ENCODE measurements around the gene LIPK. TPM values are rescaled to one million over a fixed set of nuclear protein-coding genes. Genes with fewer than 3 reads are reported as not detected.

The LIPK gene
- total RNA-seq, 1 experiment from 2014 or later = not detected

DNA sequence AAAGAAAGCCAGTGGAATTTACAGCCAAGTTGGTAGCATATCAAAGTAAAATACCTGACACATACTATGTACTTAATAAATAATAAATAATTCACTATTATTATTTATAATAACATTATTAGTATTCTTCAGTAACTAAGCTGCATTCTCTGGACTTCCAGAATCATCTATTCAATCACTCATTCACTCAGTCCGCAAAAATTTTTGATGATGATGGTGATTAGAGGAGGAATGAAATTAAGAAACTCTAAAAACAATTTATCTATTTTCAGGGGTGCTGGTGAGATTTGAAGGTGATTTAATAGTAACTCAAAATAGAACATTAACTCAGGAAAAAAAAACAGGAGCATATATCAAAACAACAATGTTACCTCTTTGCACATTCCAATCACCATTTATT, 50.6 kb downstream of the LIPK start (continued):
- TF ChIP-seq, protein P1, sequence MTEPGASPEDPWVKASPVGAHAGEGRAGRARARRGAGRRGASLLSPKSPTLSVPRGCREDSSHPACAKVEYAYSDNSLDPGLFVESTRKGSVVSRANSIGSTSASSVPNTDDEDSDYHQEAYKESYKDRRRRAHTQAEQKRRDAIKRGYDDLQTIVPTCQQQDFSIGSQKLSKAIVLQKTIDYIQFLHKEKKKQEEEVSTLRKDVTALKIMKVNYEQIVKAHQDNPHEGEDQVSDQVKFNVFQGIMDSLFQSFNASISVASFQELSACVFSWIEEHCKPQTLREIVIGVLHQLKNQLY (CRISPR knock-in tag; IDR thresholded peaks at IDR 0.05) = no peak
- TF ChIP-seq IRF2 (CRISPR knock-in tag; IDR thresholded peaks at IDR 0.05; ENCODE audit: borderline replicate concordance, low read depth) (no peak), TP53 (CRISPR knock-in tag; IDR thresholded peaks at IDR 0.05) (no peak), ZNF396 (CRISPR knock-in tag; IDR thresholded peaks at IDR 0.05; ENCODE audit: borderline replicate concordance) (no peak), MXD4 (CRISPR knock-in tag; IDR thresholded peaks at IDR 0.05; ENCODE audit: borderline replicate concordance) (no peak)
- TF ChIP-seq, protein P2, sequence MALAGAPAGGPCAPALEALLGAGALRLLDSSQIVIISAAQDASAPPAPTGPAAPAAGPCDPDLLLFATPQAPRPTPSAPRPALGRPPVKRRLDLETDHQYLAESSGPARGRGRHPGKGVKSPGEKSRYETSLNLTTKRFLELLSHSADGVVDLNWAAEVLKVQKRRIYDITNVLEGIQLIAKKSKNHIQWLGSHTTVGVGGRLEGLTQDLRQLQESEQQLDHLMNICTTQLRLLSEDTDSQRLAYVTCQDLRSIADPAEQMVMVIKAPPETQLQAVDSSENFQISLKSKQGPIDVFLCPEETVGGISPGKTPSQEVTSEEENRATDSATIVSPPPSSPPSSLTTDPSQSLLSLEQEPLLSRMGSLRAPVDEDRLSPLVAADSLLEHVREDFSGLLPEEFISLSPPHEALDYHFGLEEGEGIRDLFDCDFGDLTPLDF (CRISPR knock-in tag; IDR thresholded peaks at IDR 0.05) = no peak

DNA sequence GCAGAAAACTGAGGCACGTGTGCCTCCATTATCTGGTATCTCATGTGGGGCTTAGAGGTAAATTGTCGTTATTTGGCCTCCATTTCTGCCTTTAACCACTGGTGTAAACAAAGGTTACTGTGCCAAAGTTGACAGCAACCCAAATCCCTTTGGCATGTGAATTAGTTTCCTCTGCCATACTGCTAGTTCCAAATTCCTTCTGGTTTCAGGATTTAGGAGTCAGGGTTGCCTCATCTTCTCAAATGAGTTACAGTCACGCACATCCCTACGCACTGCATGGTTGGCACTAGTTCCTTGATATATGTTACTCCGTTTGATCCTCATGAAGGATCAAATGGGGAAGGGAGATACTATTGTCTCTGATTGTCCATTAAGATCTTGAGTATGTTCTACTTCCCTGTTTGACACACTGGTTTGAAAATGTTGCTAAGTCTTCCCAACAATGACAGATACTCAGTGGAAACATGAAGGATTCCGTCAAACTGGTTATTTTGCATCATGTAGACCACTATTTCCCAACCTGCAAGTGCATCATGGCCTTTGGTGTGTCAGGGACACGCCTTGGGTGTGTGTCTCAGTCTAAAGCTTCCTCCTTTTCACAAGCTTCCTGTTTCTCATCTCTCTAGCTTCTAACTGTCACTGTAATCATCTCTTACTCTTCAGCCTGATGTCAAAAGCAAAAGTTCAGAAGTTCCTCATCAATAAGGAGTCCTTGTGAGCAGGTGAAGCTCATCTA, 53.5 kb downstream of the LIPK start, which contains the start of gene LIPN:
Gene LIPN, plus strand, starts transcription at position 655 of the 736 bp plus-strand sequence. CDS start 1,386 bp downstream, outside the sequence.
- ChIA-PET CTCF (interaction anchor here (1.5 to 1.7 kb wide), 2 partner anchors 31 kb away, joined by 10 to 15 read pairs; no protein-coding TSS in a partner anchor), POLR2A (no interaction called here)
- Mint-ChIP-seq H3K4me1 (peaks cover 9% of the 10 kb centered on the region), H3K9me3 (no peaks in the 10 kb centered on the region), H3K36me3 (no peaks in the 10 kb centered on the region), H3K27me3 (ENCODE audit: low read depth) (0 out of 2 replicates have a peak, but pooled peaks cover 3% of the 10 kb centered on the region), H3K4me3 (no peak within 1 kb of the TSS), H3K27ac (no peak within 1 kb of the TSS)
- TF ChIP-seq ZNF396 (CRISPR knock-in tag; IDR thresholded peaks at IDR 0.05; ENCODE audit: borderline replicate concordance) (no peak), ZNF121 (CRISPR knock-in tag; IDR thresholded peaks at IDR 0.05) (no peak), EMX1 (CRISPR knock-in tag; IDR thresholded peaks at IDR 0.05) (no peak), ZNF671 (CRISPR knock-in tag; IDR thresholded peaks at IDR 0.05) (no peak), ZNF138 (CRISPR knock-in tag; conservative IDR thresholded peaks at IDR 0.05) (no peak), ZNF317 (CRISPR knock-in tag; IDR thresholded peaks at IDR 0.05; ENCODE audit: borderline replicate concordance, low read depth) (no peak), ESRRA (CRISPR knock-in tag; IDR thresholded peaks at IDR 0.05; ENCODE audit: borderline replicate concordance) (no peak), RELA (CRISPR knock-in tag; IDR thresholded peaks at IDR 0.05; ENCODE audit: borderline replicate concordance) (no peak), ETV6 (CRISPR knock-in tag; IDR thresholded peaks at IDR 0.05) (no peak)
- TF ChIP-seq, protein P3, sequence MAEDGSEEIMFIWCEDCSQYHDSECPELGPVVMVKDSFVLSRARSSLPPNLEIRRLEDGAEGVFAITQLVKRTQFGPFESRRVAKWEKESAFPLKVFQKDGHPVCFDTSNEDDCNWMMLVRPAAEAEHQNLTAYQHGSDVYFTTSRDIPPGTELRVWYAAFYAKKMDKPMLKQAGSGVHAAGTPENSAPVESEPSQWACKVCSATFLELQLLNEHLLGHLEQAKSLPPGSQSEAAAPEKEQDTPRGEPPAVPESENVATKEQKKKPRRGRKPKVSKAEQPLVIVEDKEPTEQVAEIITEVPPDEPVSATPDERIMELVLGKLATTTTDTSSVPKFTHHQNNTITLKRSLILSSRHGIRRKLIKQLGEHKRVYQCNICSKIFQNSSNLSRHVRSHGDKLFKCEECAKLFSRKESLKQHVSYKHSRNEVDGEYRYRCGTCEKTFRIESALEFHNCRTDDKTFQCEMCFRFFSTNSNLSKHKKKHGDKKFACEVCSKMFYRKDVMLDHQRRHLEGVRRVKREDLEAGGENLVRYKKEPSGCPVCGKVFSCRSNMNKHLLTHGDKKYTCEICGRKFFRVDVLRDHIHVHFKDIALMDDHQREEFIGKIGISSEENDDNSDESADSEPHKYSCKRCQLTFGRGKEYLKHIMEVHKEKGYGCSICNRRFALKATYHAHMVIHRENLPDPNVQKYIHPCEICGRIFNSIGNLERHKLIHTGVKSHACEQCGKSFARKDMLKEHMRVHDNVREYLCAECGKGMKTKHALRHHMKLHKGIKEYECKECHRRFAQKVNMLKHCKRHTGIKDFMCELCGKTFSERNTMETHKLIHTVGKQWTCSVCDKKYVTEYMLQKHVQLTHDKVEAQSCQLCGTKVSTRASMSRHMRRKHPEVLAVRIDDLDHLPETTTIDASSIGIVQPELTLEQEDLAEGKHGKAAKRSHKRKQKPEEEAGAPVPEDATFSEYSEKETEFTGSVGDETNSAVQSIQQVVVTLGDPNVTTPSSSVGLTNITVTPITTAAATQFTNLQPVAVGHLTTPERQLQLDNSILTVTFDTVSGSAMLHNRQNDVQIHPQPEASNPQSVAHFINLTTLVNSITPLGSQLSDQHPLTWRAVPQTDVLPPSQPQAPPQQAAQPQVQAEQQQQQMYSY (CRISPR knock-in tag; IDR thresholded peaks at IDR 0.05) = no peak
- TF ChIP-seq, protein P4, sequence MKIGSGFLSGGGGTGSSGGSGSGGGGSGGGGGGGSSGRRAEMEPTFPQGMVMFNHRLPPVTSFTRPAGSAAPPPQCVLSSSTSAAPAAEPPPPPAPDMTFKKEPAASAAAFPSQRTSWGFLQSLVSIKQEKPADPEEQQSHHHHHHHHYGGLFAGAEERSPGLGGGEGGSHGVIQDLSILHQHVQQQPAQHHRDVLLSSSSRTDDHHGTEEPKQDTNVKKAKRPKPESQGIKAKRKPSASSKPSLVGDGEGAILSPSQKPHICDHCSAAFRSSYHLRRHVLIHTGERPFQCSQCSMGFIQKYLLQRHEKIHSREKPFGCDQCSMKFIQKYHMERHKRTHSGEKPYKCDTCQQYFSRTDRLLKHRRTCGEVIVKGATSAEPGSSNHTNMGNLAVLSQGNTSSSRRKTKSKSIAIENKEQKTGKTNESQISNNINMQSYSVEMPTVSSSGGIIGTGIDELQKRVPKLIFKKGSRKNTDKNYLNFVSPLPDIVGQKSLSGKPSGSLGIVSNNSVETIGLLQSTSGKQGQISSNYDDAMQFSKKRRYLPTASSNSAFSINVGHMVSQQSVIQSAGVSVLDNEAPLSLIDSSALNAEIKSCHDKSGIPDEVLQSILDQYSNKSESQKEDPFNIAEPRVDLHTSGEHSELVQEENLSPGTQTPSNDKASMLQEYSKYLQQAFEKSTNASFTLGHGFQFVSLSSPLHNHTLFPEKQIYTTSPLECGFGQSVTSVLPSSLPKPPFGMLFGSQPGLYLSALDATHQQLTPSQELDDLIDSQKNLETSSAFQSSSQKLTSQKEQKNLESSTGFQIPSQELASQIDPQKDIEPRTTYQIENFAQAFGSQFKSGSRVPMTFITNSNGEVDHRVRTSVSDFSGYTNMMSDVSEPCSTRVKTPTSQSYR (CRISPR knock-in tag; IDR thresholded peaks at IDR 0.05) = no peak
- TF ChIP-seq, protein P2 (CRISPR knock-in tag; IDR thresholded peaks at IDR 0.05) = no peak
- DNase-seq (ENCODE audit: low spot score) (no peak), ATAC-seq (no peak)
